Neural progenitor cell (in vitro differentiated cells): ENCODE data around the gene HDAC4.

Experiments used
- EZH2 ChIP-seq: fragments of 200-600 bp; sonication (generic); IDR thresholded peaks from 2 replicates; pipeline ENCODE4 v1.6.1; 2017; ENCODE audit warnings: antibody characterized with exemption, mild to moderate bottlenecking, moderate library complexity
- EZH2phosphoT487 ChIP-seq: fragments of 200-600 bp; sonication (generic); IDR thresholded peaks from 2 replicates; pipeline ENCODE4 v1.6.1; 2017; ENCODE audit warnings: antibody characterized with exemption

GRCh38 chr2:239318790-239319661 is 81.8 kb downstream of the HDAC4 start:
- no peak for TF ChIP-seq EZH2phosphoT487
- no peak for TF ChIP-seq EZH2
